GM12878 (cell line): Measurements from ENCODE around the gene RAP1GAP2.

Experiments
- BCL3 ChIP-seq: IDR thresholded peaks from 2 replicates; pipeline ENCODE4 v1.6.1; 2011; ENCODE audit warnings: borderline replicate concordance, low read depth, mild to moderate bottlenecking, moderate library complexity, low read length; ENCODE audit not compliant: insufficient read depth, poor library complexity, severe bottlenecking
- BHLHE40 ChIP-seq, 2 experiments: fragments of 450-650 bp in 1 of 2; IDR thresholded peaks; 2 replicates each; pipeline ENCODE4 v1.6.1; 2011 to 2017; ENCODE audit warnings: low read depth in 2 of 2, borderline replicate concordance in 1 of 2, improper control_type of control experiment in 1 of 2, low read length in 1 of 2, mild to moderate bottlenecking in 1 of 2
- CHD4 ChIP-seq: fragments of 200-600 bp; sonication (generic); IDR thresholded peaks from 2 replicates; pipeline ENCODE4 v1.6.1; 2016; ENCODE audit warnings: mild to moderate bottlenecking
- CTCF ChIP-seq, 3 experiments: IDR thresholded peaks in 2 of 3; conservative IDR thresholded peaks in 1 of 3; 2 replicates each; pipeline ENCODE4 v1.5.1; 2011; ENCODE audit warnings: low read depth in 3 of 3, low read length in 3 of 3, mild to moderate bottlenecking in 3 of 3, control low read depth in 2 of 3, moderate library complexity in 2 of 3, inconsistent platforms in 1 of 3, mixed read lengths in 1 of 3; ENCODE audit not compliant: control insufficient read depth in 2 of 3, insufficient read depth in 1 of 3; ENCODE audit errors: extremely low read depth in 1 of 3
- EP300 ChIP-seq, 2 experiments: fragments of 150-350 bp in 1 of 2; IDR thresholded peaks; 2 replicates each; pipeline ENCODE4 v1.6.1; 2011 to 2012; ENCODE audit warnings: low read depth in 2 of 2, low read length in 2 of 2, borderline replicate concordance in 1 of 2, improper control_type of control experiment in 1 of 2, inconsistent platforms in 1 of 2; ENCODE audit not compliant: control insufficient read depth in 1 of 2
- KAT2A ChIP-seq: conservative IDR thresholded peaks from 2 replicates; pipeline ENCODE4 v1.6.1; 2011; ENCODE audit warnings: low read depth, low read length; ENCODE audit not compliant: control insufficient read depth
- POLR2A ChIP-seq: IDR thresholded peaks from 2 replicates; pipeline ENCODE4 v1.6.1; 2011; ENCODE audit warnings: low read depth, mild to moderate bottlenecking, low read length
- POLR2AphosphoS2 ChIP-seq: IDR thresholded peaks from 2 replicates; pipeline ENCODE4 v1.6.1; 2011; ENCODE audit warnings: low read depth, mild to moderate bottlenecking, low read length, improper control_type of control experiment, moderate library complexity
- SIN3A ChIP-seq: IDR thresholded peaks from 2 replicates; pipeline ENCODE4 v1.6.1; 2012; ENCODE audit warnings: low read depth, low read length, improper control_type of control experiment
- SMC3 ChIP-seq: IDR thresholded peaks from 2 replicates; pipeline ENCODE4 v1.6.1; 2011; ENCODE audit warnings: low read length, improper control_type of control experiment, borderline replicate concordance
- TAF1 ChIP-seq: IDR thresholded peaks from 2 replicates; pipeline ENCODE4 v1.6.1; 2011; ENCODE audit warnings: mild to moderate bottlenecking, low read depth, low read length, borderline replicate concordance
- USF1 ChIP-seq: IDR thresholded peaks from 2 replicates; pipeline ENCODE4 v1.6.1; 2011; ENCODE audit warnings: borderline replicate concordance, low read depth, mild to moderate bottlenecking, moderate library complexity, mixed read lengths, low read length; ENCODE audit not compliant: insufficient read depth; ENCODE audit errors: extremely low read length

- TF ChIP-seq BCL3 (no peak), POLR2AphosphoS2 (no peak), CHD4 (no peak), SIN3A (no peak), CTCF (IDR thresholded peaks at IDR 0.05 in 2 of 3, conservative IDR thresholded peaks at IDR 0.05 in 1 of 3; ENCODE audit: control insufficient read depth in 2 of 3, extremely low read depth in 1 of 3, insufficient read depth in 1 of 3, low read depth in 3 of 3, low read length in 3 of 3) (no peak), TAF1 (no peak), EP300 (IDR thresholded peaks at IDR 0.05; ENCODE audit: borderline replicate concordance in 1 of 2, control insufficient read depth in 1 of 2, low read depth in 2 of 2, low read length in 2 of 2) (no peak), POLR2A (no peak), KAT2A (no peak), BHLHE40 (IDR thresholded peaks at IDR 0.05; ENCODE audit: borderline replicate concordance in 1 of 2, low read depth in 2 of 2, low read length in 1 of 2) (no peak), SMC3 (no peak), USF1 (no peak)
These were observed 184.6 kb downstream of the RAP1GAP2 start for GRCh38 chr17:2980904-2981246.
